Measurements from ENCODE around the gene RPN2. TPM values are rescaled to one million over a fixed set of nuclear protein-coding genes. Genes with fewer than 3 reads are reported as not detected.

Gene RPN2
- total and polyA plus RNA-seq, 10 of the 15 experiments (the other 5 are each of a cell fraction or from before 2014, with no cell fraction given), result 148 to 365 (median 228) TPM

- Histone ChIP-seq H3K27ac (ENCODE audit: control insufficient read depth, insufficient read depth) (no peak overlapping the region), H3K4me1 (ENCODE audit: control insufficient read depth, insufficient read depth, low read length) (peaks cover 31% of the 10 kb centered on the region), H4K20me1 (ENCODE audit: control insufficient read depth, insufficient read depth) (no peaks in the 10 kb centered on the region), H3K9me3 (replicated peaks; ENCODE audit: control insufficient read depth, insufficient read depth, low read length) (no peaks in the 10 kb centered on the region), H3K4me3 (no peak overlapping the region), H3K9ac (ENCODE audit: control insufficient read depth, insufficient read depth, low read length) (no peak overlapping the region), H2AFZ (ENCODE audit: control insufficient read depth, low read depth, low read length) (no peak overlapping the region), H3K27me3 (replicated peaks in 1 of 2; ENCODE audit: control insufficient read depth in 2 of 2, insufficient read depth in 2 of 2, low read length in 1 of 2) (no peaks in the 10 kb centered on the region; a peak in 1 of 4 replicates), H3K79me2 (ENCODE audit: control insufficient read depth, insufficient read depth, low read length) (no peaks in the 10 kb centered on the region), H3K4me2 (ENCODE audit: control insufficient read depth, insufficient read depth) (no peak overlapping the region), H3K36me3 (ENCODE audit: control insufficient read depth in 2 of 2, insufficient read depth in 2 of 2, low read length in 1 of 2) (no peaks in the 10 kb centered on the region)
- DNase-seq (ENCODE audit: low read depth, low spot score), result no peak
- POLR2A ChIA-PET, result no interaction called here
- RAD21 ChIA-PET (ENCODE audit: unreplicated experiment), result interaction anchor here (0.8 to 6.6 kb wide), 6 partner anchors 10 to 265 kb away, joined by 3 to 119 read pairs (median 4); partner anchors contain the start of gene BLCAP
- SMC1A ChIA-PET (ENCODE audit: uncharacterized antibody, unreplicated experiment), result interaction anchor here (0.9 to 8.2 kb wide), 11 partner anchors 9 to 266 kb away, joined by 3 to 129 read pairs (median 5); partner anchors contain the start of genes BLCAP and MANBAL
- no peak for ATAC-seq
- FAIRE-seq, result no peak
- 67% methylated on average over 14 of the region's 15 CpGs for WGBS (ENCODE audit: insufficient coverage, insufficient replicate concordance, low lambda C conversion rate, missing lambda C conversion rate)
- no TSS peak for BruUV-seq (replicated peaks)
- TF ChIP-seq MEF2B (IDR thresholded peaks at IDR 0.05; ENCODE audit: partially characterized antibody, poor library complexity, severe bottlenecking), result no peak
- TF ChIP-seq POU2F2 (IDR thresholded peaks at IDR 0.05; ENCODE audit: borderline replicate concordance, low read depth, low read length), result no peak
- TF ChIP-seq ZNF622 (IDR thresholded peaks at IDR 0.05), result no peak
- intact Hi-C loops (cut with micrococcal nuclease; ENCODE audit: unreplicated experiment), result no loop called here
- CTCF ChIA-PET, result interaction anchor here (0.7 to 10.4 kb wide), 6 partner anchors 12 to 262 kb away, joined by 3 to 282 read pairs (median 25); partner anchors contain the start of gene BLCAP
- in situ Hi-C loops (cut with MboI), result loop anchor here (10.0 kb wide), 1 partner anchor 727 kb away; no protein-coding TSS in a partner anchor
Measured at GRCh38 chr20:37267667-37268313, 88.7 kb downstream of the RPN2 start.
